Liver (tissue), 3 donors: ENCODE data around the gene SLC7A4.

Experiments used
- ATF3 ChIP-seq: IDR thresholded peaks from 2 replicates; pipeline ENCODE4 v1.6.1; 2016; ENCODE audit warnings: antibody characterized with exemption
- CTCF ChIP-seq: fragments of 150-350 bp; IDR thresholded peaks from 2 replicates; pipeline ENCODE4 v1.5.1; 2017; ENCODE audit warnings: improper control_type of control experiment, low read depth, low read length; ENCODE audit not compliant: missing input control
- EGR1 ChIP-seq, 2 donors: IDR thresholded peaks; 2 replicates each; pipeline ENCODE4 v1.6.1; 2016 to 2018; ENCODE audit warnings: antibody characterized with exemption in 2 of 2, low read depth in 2 of 2
- FOXA2 ChIP-seq: IDR thresholded peaks from 2 replicates; pipeline ENCODE4 v1.6.1; 2016; ENCODE audit warnings: antibody characterized with exemption
- JUND ChIP-seq, 2 donors: IDR thresholded peaks; 2 replicates each; pipeline ENCODE4 v1.6.1; 2016; ENCODE audit warnings: antibody characterized with exemption in 2 of 2
- MAX ChIP-seq: IDR thresholded peaks from 2 replicates; pipeline ENCODE4 v1.6.1; 2016; ENCODE audit warnings: antibody characterized with exemption
- RAD21 ChIP-seq, 2 donors: IDR thresholded peaks; 2 replicates each; pipeline ENCODE4 v1.6.1; 2016; ENCODE audit warnings: antibody characterized with exemption in 2 of 2, mild to moderate bottlenecking in 2 of 2
- REST ChIP-seq: IDR thresholded peaks from 2 replicates; pipeline ENCODE4 v1.6.1; 2016; ENCODE audit warnings: antibody characterized with exemption, mild to moderate bottlenecking
- RXRA ChIP-seq, 2 donors: IDR thresholded peaks; 2 replicates each; pipeline ENCODE4 v1.6.1; 2017 to 2018; ENCODE audit warnings: antibody characterized with exemption in 2 of 2, mild to moderate bottlenecking in 1 of 2
- SP1 ChIP-seq: IDR thresholded peaks from 2 replicates; pipeline ENCODE4 v1.6.1; 2018; ENCODE audit warnings: antibody characterized with exemption, mild to moderate bottlenecking
- TAF1 ChIP-seq: conservative IDR thresholded peaks from 2 replicates; pipeline ENCODE4 v1.6.1; 2016; ENCODE audit warnings: antibody characterized with exemption, mild to moderate bottlenecking
- YY1 ChIP-seq: IDR thresholded peaks from 2 replicates; pipeline ENCODE4 v1.6.1; 2016; ENCODE audit warnings: antibody characterized with exemption, mild to moderate bottlenecking
- ZBTB33 ChIP-seq: IDR thresholded peaks from 2 replicates; pipeline ENCODE4 v1.6.1; 2016; ENCODE audit warnings: antibody characterized with exemption
- donor health status: healthy.
- donor health status: healthy.

- TF ChIP-seq TAF1 (no peak), ATF3 (no peak), CTCF (no peak), RXRA (IDR thresholded peaks at IDR 0.05) (no peak), EGR1 (IDR thresholded peaks at IDR 0.05; ENCODE audit: low read depth in 2 of 2) (no peak), YY1 (no peak), RAD21 (IDR thresholded peaks at IDR 0.05) (no peak), ZBTB33 (no peak), JUND (IDR thresholded peaks at IDR 0.05) (no peak), FOXA2 (no peak), MAX (no peak), REST (no peak), SP1 (no peak)
Observed at GRCh38 chr22:21034989-21035388, 2.6 kb upstream of the SLC7A4 start.
